ENCODE data around the gene C19orf81.

The C19orf81 gene

DNA sequence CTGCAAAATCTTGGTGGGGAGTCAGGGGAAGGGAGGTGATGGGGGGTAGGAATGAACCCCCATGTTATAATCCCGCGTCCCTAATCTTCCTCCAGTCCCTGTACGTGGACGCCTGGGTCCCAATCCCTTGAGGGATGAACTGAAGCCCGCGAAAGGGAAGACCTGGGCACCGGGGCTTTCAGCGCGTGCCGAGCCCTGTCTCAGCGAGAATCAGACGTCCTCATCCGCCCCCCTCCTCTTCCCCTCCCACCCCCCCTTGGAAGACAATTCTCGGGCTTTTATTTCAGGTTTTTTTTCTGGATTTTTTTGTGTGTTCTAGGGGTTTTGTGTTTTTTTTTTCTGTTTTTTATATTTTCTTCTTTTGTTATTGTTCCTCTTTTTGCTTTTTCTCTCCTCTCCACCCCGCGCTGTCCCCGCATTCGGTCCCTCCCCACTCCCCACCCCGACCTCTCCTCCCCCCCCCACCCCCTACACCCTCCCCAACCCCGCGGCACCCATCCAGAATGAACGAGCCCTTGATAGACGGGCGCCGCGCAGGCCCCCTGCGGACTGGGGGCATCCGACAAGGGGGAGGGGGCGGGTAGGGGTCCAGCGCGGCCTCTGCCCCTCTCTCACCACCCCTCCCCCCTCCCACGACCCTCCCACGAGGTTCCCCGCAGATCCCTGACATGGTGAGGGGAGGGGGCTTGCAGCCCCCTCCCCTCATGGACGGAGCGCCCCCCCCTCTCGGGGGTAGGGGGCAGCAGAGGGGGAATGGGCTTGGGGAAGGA, 10.3 kb downstream of the C19orf81 start:
- DNase-seq = no peak

GRCh38 chr19:50660088-50660366, 10.8 kb downstream of the C19orf81 start:
- DNase-seq = no peak

- DNase-seq = no peak
Observed at GRCh38 chr19:50661023-50661422, 11.8 kb downstream of the C19orf81 start.

DNA sequence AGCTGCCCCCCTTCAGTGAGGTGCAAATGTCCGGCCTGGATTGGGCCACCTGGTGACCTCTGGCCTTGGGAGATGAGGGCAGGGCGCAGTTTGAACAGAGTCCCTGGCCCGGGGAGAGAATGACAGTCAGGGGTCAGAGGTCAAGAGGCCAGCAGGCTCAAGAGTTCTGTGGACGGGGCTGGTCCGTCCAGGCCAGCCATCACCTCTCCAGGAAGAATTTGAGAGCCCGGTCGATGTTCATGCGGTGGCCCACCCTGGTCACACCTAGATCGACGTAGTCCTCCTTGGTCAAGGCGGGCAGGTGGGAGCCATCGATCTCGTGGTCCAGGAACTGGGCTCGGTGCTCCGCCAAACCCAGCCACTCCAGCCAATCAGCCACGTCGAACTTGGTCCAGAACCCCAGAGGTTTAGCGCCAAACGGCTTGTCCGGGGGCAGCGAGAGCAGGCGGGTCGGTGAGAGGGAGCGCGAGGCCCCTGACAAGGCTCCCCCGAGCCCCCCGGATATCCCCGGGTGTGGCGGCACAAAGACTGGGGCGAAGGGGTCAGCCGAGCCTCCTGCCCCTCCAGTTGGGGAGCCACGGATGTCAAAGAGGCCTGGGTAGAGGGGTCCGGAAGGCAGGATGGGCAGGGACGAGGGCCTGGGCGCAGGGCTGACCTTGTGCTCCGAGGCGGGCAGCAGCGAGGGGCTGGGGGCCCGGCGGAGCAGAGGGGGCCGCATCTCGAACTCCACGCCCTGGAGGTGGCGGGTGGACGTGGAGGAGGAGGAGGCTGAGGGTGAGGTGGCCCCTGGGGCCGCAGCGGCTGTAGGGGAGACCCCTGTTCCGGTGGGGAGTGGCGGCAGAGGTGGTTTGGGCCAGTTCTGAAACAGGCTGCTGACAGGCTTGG, 12.8 kb downstream of the C19orf81 start:
- DNase-seq = no peak

DNA sequence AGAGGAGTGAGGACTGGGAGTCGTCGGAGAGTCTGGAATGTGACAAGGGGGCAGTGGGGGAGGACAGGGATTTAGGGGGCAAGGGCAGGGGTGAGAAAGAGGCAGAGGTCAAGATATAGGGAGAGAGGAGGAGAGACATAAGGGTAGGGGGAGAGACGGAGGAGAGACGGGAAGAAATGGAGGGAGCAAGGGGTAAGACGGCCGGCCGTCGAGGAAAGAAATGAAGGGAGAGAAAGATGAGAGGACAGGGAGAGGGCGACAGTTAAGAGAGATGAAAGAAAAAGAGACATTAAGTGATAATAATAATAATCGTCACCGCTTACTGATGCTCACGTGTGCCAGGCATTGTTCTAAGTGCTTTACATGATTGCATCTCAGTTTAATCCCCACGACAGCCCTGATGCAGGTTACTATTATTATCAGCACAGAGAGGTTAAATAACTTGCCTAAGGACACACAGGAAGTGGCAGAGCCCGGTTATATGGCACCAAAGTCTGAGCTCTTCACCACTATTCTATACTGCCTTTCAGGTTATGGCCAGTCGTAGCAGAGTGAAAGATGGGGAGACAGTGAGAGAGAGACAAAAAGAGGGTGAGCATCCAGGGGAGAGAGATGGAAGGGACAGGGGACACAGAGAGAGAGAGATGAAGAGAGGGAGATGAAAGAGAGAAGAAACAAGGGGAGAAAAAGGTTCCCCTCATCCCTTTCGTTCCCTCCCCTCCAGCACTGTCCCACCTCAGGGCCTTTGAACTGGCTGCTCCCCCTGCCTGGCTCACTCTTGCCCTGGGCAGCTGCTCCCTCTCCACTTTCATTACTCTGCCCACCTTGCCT, 13.6 kb downstream of the C19orf81 start:
- DNase-seq = no peak

GRCh38 chr19:50663482-50663790, 14.2 kb downstream of the C19orf81 start:
- DNase-seq = no peak

- DNase-seq = no peak
Observed at GRCh38 chr19:50664204-50664603, 15.0 kb downstream of the C19orf81 start.

DNA sequence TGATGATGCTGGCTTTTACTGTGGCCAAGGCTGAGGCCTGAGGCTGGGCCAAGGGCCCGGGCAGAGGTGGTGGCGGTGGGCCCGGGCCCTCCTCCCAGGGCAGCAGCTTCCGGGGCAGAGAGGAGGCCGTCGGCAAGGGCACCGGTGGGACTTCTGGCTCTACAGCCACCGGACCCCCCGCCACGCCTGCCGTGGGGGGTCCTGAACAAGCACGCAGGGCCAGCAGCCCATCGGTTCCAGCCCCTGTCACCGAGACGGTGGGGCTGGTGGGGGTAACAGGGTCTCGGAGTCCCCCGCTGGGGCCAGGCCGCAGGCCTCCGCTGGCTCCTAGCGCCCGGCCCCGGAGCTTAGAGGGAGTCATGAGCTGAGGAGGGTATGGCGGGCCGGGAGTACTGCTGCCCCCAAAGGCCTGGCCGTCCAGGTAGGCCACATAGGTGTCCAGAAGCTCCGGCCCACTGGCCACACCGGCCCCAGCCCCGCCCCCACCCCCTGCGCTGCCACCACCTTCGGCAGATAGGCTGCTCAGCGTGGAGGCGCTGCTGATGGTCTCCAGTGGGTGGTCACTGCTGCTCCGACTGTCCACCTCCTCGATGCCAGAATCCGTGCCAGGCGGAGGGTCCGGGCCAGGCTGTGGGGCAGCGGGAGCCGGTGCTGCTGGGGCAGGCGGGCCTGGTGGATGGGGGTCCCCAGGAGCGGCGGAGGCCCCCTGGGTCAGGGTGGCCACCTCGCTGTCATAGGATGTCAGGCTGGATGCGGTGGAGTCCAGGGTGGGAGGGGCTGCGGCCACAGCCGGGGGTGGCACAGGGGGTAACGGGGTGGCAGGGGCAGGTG, 17.3 kb downstream of the C19orf81 start:
- no peak for DNase-seq

DNA sequence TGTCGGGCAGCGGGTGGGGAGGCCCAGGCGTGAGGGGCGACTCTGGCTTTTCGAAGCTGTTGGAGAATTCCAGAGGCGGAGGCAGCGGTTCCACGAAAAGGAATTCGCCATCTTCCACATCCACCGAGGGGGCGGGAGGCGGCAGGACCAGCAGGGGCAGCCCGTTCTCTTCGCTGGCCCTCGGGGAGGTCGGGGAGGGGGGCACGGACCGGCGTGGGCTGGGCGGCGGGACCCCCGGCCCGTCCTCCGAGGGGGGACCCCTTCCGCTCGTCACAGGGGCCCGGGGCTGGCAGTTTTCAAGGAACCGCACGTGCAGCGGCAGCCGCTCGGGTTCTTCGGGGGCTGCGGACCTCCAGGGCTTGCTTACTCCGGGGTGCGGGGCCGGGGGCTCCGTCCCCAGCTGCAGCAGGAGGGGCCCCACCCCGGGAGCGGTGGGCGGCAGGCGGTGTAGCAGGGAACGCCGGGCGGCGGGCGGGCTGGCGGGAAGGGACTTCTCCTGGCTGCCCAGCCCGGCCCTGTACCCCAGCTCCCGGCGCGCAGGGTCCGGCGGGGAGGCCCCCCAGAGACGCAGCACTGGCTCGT, 18.0 kb downstream of the C19orf81 start:
- no peak for DNase-seq

- no peak for DNase-seq
Observed at GRCh38 chr19:50667759-50668231, 18.6 kb downstream of the C19orf81 start.

- DNase-seq = no peak
Observed at GRCh38 chr19:50668416-50668815, 19.2 kb downstream of the C19orf81 start.

DNA sequence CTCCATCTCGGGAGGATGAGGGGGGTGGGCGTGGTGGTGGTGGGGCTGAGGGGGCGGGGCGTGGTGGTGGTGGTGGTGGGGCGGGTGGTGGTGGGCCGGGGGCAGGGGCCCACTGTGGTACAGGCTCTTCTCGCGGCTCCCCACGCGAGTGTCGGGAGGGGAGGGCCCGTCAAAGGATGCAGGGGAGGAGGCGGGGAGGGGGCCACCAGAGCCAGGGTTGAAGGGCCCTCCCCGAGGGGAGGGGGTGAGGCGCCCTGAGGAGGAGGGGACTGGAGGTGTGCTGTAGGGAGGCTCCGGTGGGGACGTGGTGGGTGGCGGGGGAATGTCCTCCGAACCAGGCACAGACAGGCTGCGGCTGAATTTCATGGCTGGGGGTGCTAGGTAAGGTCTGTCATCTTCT, 19.6 kb downstream of the C19orf81 start:
- DNase-seq = no peak

DNA sequence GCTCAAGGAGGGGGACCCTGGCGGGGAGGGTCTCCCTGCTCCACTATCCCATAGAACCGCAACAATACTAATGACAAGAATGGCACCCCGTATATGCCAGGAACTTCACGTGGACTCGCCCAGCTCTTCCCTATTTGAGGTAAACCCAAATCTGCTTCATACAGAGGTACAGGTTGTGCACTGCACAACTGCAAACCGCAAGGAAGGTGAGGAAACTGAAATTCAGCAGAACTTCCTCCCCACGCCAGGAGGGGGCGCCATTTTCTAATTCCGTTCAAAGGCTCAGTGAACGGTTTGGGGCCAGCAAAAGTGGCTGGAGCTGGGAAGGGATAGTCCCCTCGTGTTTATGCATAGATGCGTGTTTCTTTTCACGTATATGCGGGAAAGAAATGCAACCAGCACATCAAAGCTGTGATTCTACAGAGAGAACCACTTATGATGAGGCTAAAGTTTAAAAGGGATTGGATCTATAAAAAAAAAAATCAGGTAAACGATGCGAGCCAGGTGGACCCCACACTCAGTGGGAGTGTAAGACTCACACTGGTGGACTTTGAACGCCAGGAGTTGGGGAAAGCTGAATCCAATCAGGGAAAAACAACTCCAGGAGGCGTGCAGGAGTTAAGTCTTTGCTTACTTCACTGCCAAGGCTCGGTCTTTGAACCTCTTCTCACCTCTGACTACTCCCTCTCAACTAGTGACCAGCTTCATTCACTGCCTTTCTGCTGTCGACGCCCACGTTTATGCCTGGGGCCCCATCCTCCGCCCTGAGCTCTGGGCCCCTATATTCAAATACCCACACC, 20.3 kb downstream of the C19orf81 start:
- DNase-seq = peak in 1 of 2 experiments; percentile 23

DNA sequence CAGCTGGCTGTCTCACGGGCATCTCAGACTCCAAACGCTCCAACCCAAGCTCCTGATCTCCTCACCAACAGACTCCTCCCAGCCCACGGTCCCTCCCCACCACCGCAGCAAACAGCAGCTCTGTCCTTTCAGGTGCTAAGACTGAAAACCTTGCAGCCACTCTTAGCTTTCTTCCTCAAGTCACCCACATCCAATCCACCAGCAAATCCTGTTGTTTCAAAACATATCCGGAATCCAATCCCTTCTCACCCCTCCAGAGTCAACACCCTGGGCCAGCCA, 20.8 kb downstream of the C19orf81 start:
- DNase-seq = no peak

DNA sequence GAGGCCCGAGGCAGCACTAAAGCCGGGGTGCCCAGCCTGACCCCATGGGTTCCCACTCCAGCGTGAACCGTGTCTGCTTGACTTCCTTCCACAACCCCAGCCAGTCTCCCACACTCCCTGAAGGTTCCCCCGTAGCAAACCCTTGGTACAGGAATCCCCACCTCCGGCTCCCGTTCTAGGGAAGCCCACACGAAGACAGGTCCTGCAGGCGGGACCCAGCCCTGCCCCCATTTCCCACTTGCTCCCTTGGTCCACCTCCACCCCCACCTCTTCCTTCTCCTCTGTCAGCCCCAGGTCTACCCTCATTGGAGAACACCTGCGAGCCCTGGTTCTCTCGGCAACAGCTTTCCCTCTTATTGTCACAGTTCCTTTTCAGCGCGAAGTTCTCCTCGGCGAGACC, 23.9 kb downstream of the C19orf81 start:
- no peak for DNase-seq

DNA sequence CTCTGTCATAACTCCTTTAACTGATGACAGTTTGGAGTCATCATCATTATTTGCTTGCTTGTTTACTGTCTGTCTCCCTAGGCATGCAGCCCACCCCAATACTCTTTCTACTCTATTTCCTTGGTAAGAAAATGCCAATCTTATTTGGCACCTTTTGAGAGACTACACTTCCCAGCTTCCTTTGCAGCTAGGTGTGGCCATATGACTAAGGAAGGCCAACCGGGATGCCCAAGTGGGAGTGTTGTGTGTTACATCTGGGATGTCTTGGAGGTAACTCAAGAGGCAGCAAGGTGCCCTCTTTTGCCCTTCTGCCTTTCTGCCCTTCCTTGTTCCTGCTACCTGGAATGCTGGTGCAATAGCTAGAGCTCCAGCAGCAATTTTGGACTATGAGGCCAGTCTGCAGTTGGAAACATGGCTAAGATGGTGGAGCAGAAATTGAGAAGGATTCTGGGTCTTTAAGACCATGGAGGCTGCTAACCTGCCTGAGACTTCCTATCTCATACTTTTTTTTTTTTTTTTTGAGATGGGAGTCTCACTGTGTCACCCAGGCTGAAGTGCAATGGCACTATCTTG, 27.5 kb downstream of the C19orf81 start:
- DNase-seq = no peak

DNA sequence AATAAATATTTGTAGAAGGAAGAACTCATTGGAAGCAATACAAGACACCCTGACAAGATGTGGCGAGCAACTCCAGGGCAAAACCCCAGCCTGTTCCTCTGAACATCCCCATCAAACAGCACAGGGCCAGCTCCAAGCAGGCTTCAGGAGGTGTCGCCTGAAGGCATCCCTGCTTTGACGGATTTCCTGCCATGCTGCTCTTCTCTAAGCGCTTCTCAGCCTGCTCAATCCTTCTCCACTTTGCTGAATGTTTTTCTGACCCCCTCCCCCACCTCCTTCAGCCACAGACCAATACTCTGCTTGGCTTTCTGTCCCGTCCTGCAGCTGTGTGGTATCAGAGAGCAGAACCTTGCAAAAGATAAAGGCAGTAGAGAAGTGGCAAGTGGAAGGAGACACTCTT, 28.4 kb downstream of the C19orf81 start:
- no peak for DNase-seq

- DNase-seq = no peak
Observed at GRCh38 chr19:50678323-50678722, 29.1 kb downstream of the C19orf81 start.

DNA sequence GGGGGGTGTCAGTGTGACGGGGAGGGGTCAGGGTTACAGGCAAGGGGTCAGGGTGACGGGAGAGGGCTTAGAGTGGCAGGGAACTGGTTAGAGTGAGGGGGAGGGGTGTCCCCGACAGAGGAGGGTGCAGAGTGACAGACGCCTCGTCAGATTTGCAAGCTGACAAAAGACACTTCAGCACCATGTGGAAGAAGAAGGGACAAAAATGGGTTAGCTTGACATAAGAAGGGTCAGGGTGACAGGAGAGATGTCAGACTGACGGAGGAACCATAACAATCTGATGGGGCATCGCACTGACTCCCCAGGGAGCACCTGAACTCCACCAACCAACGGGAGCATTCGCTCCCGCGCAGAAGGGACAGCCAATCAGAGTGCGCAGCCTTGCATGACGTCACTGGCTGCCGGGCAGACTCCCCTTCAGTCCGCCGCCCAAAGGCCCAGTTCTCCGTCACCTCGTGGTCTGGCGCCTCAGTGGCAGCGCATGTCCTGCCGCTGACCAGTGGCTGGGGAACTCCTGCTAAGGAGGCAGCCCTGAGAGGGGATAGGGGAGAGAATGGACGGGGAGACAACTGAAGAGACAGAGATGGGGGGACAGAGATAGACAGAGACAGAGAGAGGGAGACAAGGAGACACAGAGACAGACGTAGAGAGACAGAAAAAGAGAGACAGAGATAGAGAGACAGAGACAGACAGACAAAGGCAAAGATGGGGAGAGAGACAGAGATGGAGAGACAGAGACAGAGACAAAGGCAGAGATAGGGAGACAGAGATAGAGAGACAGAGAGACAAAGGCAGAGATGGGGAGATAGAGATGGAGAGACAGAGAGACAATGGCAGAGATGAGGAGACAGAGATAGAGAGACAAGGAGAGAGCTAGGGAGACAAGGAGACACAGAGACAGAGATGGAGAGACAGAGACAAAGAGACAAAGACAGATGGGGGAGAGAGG, 30.2 kb downstream of the C19orf81 start:
- peak; percentile 48 to 84 for DNase-seq
